Esophagus muscularis mucosa (tissue), 4 donors: ENCODE results near the gene INPP5B. TPM values are rescaled to one million over a fixed set of nuclear protein-coding genes. Genes with fewer than 3 reads are reported as not detected.

ENCODE experiments used
- DNase-seq: peaks from one replicate; pipeline ENCODE4 v3.0.0-alpha.2; 2017; ENCODE audit errors: extremely low spot score
- H3K27ac ChIP-seq, 4 donors: fragments of 200-600 bp; sonication (generic); replicated peaks in 1 of 4; 1 replicate in 3 of 4; 2 replicates in 1 of 4; pipeline ENCODE4 v1.5.1; 2016 to 2019; ENCODE audit warnings: mild to moderate bottlenecking in 1 of 4
- H3K27me3 ChIP-seq, 4 donors: fragments of 200-600 bp; sonication (generic); one replicate each; pipeline versions ENCODE4 v1.5.1 to v1.6.0; 2016 to 2019
- H3K36me3 ChIP-seq, 4 donors: fragments of 200-600 bp; sonication (generic); one replicate each; pipeline ENCODE4 v1.5.1; 2016 to 2019
- H3K4me1 ChIP-seq, 4 donors: fragments of 200-600 bp; sonication (generic); one replicate each; pipeline ENCODE4 v1.5.1; 2016 to 2019
- H3K4me3 ChIP-seq, 4 donors: fragments of 200-600 bp; sonication (generic); 1 replicate in 2 of 4; 2 replicates in 2 of 4; pipeline ENCODE4 v1.5.1; 2016 to 2019; ENCODE audit warnings: mild to moderate bottlenecking in 4 of 4, moderate library complexity in 1 of 4
- H3K9me3 ChIP-seq, 4 donors: fragments of 200-600 bp; sonication (generic); 1 replicate in 3 of 4; 2 replicates in 1 of 4; pipeline ENCODE4 v1.5.1; 2016 to 2019
- EP300 ChIP-seq: sonication (generic); formaldehyde crosslinking; IDR thresholded peaks from one replicate; pipeline ENCODE4 v1.6.1; 2017; ENCODE audit warnings: antibody characterized with exemption
- POLR2A ChIP-seq: fragments of 450-650 bp; IDR thresholded peaks from one replicate; pipeline ENCODE4 v1.6.1; 2017; ENCODE audit warnings: antibody characterized with exemption, moderate library complexity, mild to moderate bottlenecking, low read depth
- POLR2AphosphoS5 ChIP-seq, 2 donors: sonication (generic); formaldehyde crosslinking; IDR thresholded peaks; one replicate each; pipeline ENCODE4 v1.6.1; 2017; ENCODE audit warnings: antibody characterized with exemption in 2 of 2
- WGBS: methylation state at CpG from one replicate; pipeline ENCODE4 v1.1.5; 2018; 5-methylcytosine and 5-hydroxymethylcytosine counted together
- intact Hi-C: fragments of 100-400 bp; cut with DNase I; formaldehyde crosslinking; loops from one replicate; pipeline ENCODE4 v1.15.1; 2023
- total RNA-seq, 4 donors: library from RNA; depleted of rRNA; stranded (reverse); fragments of >200 nt; gene quantifications; one replicate each; pipeline versions ENCODE4 v1.1.0 to v1.2.1, GENCODE V29; 2016
- TF ChIP-seq, protein P1 (sequence below), 3 experiments: fragments of 200-600 bp in 2 of 3; fragments of 450-650 bp in 1 of 3; sonication (generic) in 2 of 3; IDR thresholded peaks; one replicate each; pipeline ENCODE4 v1.5.1; 2017 to 2019; ENCODE audit warnings: antibody characterized with exemption in 3 of 3, mild to moderate bottlenecking in 2 of 3, moderate library complexity in 1 of 3

Gene INPP5B
- total RNA-seq, 4 donors from 2014 or later: 31.1 to 38.9 (median 36.8) TPM

DNA sequence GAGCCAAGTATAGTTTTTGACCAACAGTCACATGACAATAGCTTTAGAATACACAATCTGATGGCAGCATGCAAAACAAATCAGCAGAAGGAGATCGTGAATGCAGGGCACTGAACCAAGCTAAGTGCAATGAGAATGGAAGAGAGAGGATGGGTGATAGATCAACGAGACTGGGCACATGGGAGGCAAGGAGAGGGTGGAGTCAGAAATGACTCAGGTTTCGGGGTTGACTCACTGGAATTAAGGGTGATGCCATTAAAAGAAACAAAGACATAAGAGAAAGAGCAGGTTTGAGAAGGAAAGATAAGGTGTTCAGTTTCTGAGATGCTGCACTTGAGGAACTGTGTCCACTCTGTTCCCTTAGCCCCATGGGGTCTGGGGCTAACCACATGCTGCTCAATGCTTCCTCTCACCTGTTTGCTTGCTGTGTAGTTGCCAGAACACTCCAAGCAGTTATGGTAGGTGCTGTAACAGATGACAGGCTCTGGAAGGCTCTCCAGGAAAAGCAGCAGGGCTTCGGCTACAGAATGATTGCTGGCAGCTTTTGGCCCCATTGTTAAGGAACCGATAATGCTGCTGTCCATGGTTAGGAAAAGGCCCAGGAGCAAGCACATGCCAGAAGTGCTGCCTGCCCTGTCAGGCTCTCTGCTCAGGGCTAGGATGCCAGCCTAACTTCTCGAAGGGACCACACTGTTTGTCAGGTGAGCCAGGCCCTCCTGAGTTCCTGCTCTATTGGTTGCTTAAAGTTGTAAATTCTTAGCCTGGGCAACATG is 81.3 kb downstream of the INPP5B start:
- intact Hi-C loops: loop anchor here (10.0 kb wide), 1 partner anchor 119 kb away; no protein-coding TSS in a partner anchor
- no peak for DNase-seq
- Histone ChIP-seq H3K4me3 (no peak overlapping the region), H3K4me1 (peaks cover under 1 to 4% (median 2%) of the 10 kb centered on the region in 4 donors), H3K36me3 (peaks cover 68 to 99% (median 96%) of the 10 kb centered on the region in 4 donors), H3K27me3 (no peaks in the 10 kb centered on the region), H3K9me3 (no peaks in the 10 kb centered on the region), H3K27ac (no peak overlapping the region)
- WGBS: 87% methylated on average over 6 of the region's 6 CpGs
- TF ChIP-seq POLR2A: no peak
- TF ChIP-seq POLR2AphosphoS5 (IDR thresholded peaks at IDR 0.05): no peak
- no peak for TF ChIP-seq EP300
- TF ChIP-seq, protein P1, sequence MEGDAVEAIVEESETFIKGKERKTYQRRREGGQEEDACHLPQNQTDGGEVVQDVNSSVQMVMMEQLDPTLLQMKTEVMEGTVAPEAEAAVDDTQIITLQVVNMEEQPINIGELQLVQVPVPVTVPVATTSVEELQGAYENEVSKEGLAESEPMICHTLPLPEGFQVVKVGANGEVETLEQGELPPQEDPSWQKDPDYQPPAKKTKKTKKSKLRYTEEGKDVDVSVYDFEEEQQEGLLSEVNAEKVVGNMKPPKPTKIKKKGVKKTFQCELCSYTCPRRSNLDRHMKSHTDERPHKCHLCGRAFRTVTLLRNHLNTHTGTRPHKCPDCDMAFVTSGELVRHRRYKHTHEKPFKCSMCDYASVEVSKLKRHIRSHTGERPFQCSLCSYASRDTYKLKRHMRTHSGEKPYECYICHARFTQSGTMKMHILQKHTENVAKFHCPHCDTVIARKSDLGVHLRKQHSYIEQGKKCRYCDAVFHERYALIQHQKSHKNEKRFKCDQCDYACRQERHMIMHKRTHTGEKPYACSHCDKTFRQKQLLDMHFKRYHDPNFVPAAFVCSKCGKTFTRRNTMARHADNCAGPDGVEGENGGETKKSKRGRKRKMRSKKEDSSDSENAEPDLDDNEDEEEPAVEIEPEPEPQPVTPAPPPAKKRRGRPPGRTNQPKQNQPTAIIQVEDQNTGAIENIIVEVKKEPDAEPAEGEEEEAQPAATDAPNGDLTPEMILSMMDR (IDR thresholded peaks at IDR 0.05): no peak

- no peak for TF ChIP-seq POLR2A
- no peak for TF ChIP-seq EP300
- TF ChIP-seq, protein P1 (IDR thresholded peaks at IDR 0.05): no peak
- no peak for TF ChIP-seq POLR2AphosphoS5 (IDR thresholded peaks at IDR 0.05)
- intact Hi-C loops: loop anchor here (2.0 to 10.0 kb wide), 2 partner anchors 58 to 122 kb away; no protein-coding TSS in a partner anchor
- WGBS: 81% methylated on average over 3 of the region's 3 CpGs
Measured at GRCh38 chr1:37862330-37862729, 84.5 kb downstream of the INPP5B start.

DNA sequence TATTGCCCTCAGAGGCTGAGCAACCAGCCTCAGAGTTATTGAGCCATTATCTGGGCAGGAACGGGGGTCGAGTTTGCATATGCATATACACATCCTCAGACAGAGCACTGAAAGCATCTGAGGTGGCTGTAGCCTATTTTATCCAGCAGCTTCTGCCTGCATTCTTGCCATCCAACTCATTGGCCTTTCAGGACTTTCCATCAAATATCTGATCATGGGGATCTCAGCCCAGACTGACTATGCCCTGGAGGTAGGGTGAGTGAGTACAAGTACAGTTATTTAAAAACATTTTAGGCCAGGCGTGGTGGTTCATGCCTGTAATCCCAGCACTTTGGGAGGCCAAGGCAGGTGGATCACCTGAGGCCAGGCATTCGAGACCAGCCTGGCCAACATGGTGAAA is 85.7 kb downstream of the INPP5B start:
- Histone ChIP-seq H3K4me1 (peaks cover 30 to 39% (median 32%) of the 10 kb centered on the region in 4 donors), H3K36me3 (peaks cover 38 to 69% (median 66%) of the 10 kb centered on the region in 4 donors), H3K27me3 (no peaks in the 10 kb centered on the region), H3K27ac (no peak overlapping the region), H3K9me3 (no peaks in the 10 kb centered on the region), H3K4me3 (no peak overlapping the region)
- intact Hi-C loops: loop anchor here (10.0 kb wide), 1 partner anchor 124 kb away; no protein-coding TSS in a partner anchor
- WGBS: 88% methylated on average over 4 of the region's 4 CpGs
- TF ChIP-seq POLR2AphosphoS5 (IDR thresholded peaks at IDR 0.05) (no peak), EP300 (no peak), POLR2A (no peak)
- no peak for DNase-seq

More at GRCh38 chr1:37862330-37862729, 84.5 kb downstream of the INPP5B start:
- Histone ChIP-seq H3K4me3 (no peak overlapping the region), H3K36me3 (peaks cover 40 to 69% (median 67%) of the 10 kb centered on the region in 4 donors), H3K27ac (no peak overlapping the region), H3K27me3 (no peaks in the 10 kb centered on the region), H3K4me1 (peaks cover 20 to 28% (median 23%) of the 10 kb centered on the region in 4 donors), H3K9me3 (no peaks in the 10 kb centered on the region)
- DNase-seq: no peak

DNA sequence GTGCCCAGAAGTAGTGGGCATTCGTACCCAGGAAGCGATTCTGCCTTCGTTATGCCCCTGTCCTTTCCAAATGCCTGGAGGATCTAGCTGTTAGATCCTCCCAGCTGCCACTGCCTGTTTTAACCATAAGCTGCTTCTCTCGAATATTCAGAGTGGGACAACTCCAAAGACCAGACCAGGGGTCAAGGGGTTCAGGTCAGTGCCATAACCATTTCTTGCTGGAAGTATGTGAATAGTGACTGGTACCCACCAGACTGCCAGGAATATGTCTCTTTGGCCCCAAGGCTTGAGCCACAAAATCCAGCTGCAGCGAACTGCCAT is 86.5 kb downstream of the INPP5B start:
- peaks cover 30 to 66% (median 59%) of the 10 kb centered on the region in 4 donors for H3K36me3 ChIP-seq
- peak overlapping the region; percentile 88 to 95 (median 93) for H3K27ac ChIP-seq
- DNase-seq: no peak
- no peaks in the 10 kb centered on the region for H3K27me3 ChIP-seq
- TF ChIP-seq EP300 (no peak), POLR2AphosphoS5 (IDR thresholded peaks at IDR 0.05) (no peak), POLR2A (no peak)
- TF ChIP-seq, protein P1 (IDR thresholded peaks at IDR 0.05): peak in 1 of 3 experiments; percentile 2
- no peaks in the 10 kb centered on the region for H3K9me3 ChIP-seq
- H3K4me1 ChIP-seq: peaks cover 39 to 48% (median 40%) of the 10 kb centered on the region in 4 donors
- intact Hi-C loops: loop anchor here (10.0 kb wide), 1 partner anchor 124 kb away; no protein-coding TSS in a partner anchor
- 22% methylated on average over 4 of the region's 5 CpGs for WGBS
- peak overlapping the region; percentile 89 to 97 (median 95) for H3K4me3 ChIP-seq
